Tibial nerve (tissue), 4 donors: ENCODE data around the gene CFC1.
"Not testable (repeated sequence)": the region's sequence is repeated elsewhere in the genome, so short reads cannot be mapped to it uniquely, and the experiment has no call there.

Source experiments
- CTCF ChIP-seq, 5 experiments: fragments of 200-600 bp in 3 of 5; fragments of 450-650 bp in 2 of 5; sonication (generic) in 3 of 5; IDR thresholded peaks; one replicate each; pipeline ENCODE4 v1.5.1; 2016 to 2019; ENCODE audit warnings: antibody characterized with exemption in 5 of 5, mild to moderate bottlenecking in 3 of 5, moderate library complexity in 2 of 5
- EP300 ChIP-seq, 2 donors: sonication (generic); formaldehyde crosslinking; IDR thresholded peaks; one replicate each; pipeline ENCODE4 v1.6.1; 2017; ENCODE audit warnings: antibody characterized with exemption in 2 of 2, mild to moderate bottlenecking in 1 of 2
- POLR2A ChIP-seq, 2 donors: fragments of 450-650 bp; IDR thresholded peaks; one replicate each; pipeline ENCODE4 v1.6.1; 2017; ENCODE audit warnings: antibody characterized with exemption in 2 of 2, mild to moderate bottlenecking in 2 of 2, moderate library complexity in 2 of 2

- not testable (repeated sequence) for TF ChIP-seq POLR2A, CTCF, EP300 (IDR thresholded peaks at IDR 0.05)
These were observed 51.0 kb downstream of the CFC1 start for GRCh38 chr2:130548418-130548817.
